ENCODE data around the gene IDI2. TPM values are rescaled to one million over a fixed set of nuclear protein-coding genes. Genes with fewer than 3 reads are reported as not detected.
"Not testable (repeated sequence)": the region's sequence is repeated elsewhere in the genome, so short reads cannot be mapped to it uniquely, and the experiment has no call there.

The IDI2 gene
- total RNA-seq, 1 donor from 2014 or later: not detected

DNA sequence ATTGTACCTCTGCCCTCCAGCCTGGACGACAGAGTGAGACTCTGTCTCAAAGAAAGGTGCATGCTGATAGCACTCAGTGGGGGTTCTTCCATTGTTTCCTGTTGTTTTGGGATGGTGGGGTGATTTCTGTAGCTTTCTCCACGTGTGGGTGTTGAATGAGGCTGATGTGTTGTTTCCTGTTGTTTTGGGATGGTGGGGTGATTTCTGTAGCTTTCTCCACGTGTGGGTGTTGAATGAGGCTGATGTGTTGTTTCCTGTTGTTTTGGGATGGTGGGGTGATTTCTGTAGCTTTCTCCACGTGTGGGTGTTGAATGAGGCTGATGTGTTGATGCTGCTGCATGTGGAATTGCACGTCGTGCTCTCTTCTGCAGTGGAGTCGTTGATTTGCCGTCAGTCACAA, 15.7 kb downstream of the IDI2 start:
- intact Hi-C loops (cut with micrococcal nuclease): not testable (repeated sequence)

DNA sequence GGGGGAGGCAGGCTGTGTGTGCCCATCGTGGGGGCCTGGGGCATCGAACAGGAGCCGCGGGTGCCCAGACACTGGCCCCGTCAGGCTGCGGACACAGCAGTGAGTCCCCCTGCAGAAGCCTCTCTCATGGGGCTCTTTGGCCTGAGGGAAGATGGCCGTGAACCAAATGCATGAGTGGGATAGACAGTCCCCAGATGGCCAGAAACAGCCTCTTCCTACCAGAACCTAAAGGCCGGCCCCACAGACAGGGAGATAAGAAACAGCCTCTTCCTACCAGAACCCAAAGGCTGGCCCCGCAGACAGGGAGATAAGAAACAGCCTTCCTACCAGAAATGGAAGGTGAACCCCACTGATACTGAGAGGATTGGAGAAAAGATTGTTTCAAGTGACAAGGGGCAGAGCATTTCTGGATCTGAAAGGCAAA, 16.6 kb downstream of the IDI2 start:
- intact Hi-C loops (cut with micrococcal nuclease): no loop called here

DNA sequence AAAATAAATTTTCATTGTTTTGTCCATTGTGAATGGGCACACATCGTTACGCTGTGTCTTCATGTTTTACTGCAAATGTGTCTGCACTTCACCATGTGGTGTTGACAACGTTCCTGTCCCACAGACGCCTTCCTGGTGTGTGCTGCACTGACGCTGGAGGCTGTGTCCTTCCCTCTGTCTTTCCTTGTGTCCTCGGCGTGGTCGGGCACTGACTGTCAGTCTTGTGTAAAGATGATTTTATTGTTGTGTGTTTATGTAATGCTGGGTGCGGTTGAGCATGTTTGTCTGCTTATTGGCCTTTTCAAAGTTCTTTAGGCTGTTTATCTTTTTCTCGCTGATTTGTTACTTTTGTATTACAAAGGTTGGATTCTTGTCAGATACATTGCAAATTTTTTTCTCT, 18.1 kb downstream of the IDI2 start:
- intact Hi-C loops (cut with micrococcal nuclease): no loop called here

- intact Hi-C loops (cut with micrococcal nuclease): no loop called here
Observed at GRCh38 chr10:1006573-1006972, 19.1 kb downstream of the IDI2 start.

DNA sequence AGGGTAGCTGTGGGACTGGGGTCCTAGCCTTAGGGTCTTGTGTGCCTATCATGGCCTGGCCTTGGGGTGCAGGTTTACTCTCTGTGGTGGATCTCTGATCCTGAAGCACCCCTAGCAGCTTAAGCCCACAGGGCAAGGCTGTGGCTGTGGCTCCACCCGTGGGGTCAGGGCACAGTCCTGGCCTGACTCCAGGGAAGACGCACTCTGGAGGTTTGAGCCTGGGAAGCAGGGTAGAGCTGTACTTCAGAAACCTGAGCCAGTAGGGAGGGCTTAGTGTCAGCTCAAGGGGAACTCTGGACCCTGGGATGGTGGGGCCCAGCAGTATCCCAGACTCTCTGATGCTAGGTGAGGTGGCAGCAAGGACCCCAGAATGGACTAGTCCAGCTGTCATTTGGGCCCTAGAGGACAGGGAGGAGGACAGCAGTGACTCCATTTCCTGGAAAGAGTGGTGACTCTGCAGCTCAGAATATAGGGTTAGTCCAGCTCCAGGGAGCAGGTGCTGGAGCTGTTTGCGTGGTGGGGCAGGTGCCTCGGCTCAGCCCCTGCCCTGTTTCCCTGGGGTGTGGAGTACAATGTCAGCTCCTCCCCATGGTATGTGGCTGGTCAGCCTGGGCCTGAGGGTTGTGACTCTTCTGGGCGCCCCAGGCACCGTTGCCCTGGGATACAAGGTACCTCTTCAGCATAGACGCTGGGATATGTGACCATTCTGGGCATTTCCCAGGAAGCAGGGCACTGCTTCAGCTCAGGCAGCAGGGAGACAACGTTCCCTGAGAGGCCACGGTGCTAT, 21.6 kb downstream of the IDI2 start:
- intact Hi-C loops (cut with micrococcal nuclease): no loop called here

DNA sequence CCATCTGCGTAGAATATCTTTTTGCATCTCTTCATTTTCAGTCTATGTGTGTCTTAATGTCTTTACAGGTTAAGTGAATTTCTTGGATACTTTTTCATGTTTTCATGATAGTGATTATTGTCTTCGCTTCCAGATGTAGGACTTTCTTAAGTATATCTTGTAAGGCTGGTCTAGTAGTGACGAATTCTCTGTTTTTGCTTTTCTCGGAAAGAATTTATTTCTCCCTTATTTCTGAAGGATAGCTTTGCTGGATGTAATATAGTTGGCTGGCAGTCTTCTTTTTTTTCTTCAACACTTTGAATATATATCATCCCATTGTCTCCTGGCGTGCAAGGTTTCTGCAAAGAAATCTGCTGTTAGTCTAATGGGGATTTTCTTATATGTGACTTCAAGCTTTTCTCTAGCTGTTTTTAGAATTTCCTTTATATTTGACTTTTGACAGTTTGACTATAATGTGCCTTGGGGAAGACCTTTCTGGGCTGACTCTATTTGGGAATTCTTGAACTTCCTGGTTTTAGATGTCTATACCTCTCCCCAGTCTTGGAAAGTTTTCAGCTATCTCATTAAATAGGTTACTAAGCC, 23.1 kb downstream of the IDI2 start:
- intact Hi-C loops (cut with micrococcal nuclease): no loop called here

DNA sequence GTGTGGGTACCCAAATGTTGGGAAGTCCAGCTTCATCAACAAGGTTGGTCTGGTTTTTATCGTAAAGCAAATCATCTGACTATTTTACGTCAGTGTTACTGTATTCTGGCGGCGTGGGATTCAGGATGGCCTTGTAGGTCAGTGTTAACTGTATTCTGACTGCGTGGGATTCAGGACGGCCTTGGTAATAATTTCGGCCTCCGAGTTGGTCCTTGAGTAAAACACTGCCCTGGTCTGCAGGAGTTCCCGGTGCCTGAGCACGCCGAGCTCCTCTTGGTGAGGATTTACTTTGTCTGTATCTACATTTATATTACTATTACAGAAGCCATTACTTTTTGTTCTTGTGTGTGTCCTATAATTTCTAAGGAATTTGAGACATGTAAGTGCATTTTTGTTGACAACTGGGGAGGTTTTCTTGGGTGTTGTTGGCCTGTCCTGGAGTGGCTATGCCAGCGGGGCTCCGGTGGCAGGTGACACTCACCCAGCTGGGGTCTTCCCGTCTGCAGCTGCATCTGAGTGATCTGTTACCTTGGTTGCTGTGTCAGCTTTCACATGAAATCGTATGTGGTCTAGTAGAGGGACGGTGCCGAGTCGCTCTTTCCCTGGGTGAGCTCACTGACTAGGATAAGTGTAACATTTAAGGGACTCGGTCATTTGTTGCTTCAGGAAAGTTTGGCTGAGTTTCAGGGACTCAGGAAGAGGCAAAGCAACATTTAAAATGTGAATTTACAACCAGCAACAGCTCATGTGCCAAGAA, 28.2 kb downstream of the IDI2 start:
- intact Hi-C loops (cut with micrococcal nuclease): no loop called here

GRCh38 chr10:996031-996430, 29.6 kb downstream of the IDI2 start:
- intact Hi-C loops (cut with micrococcal nuclease): no loop called here

GRCh38 chr10:995559-995926, 30.1 kb downstream of the IDI2 start:
- intact Hi-C loops (cut with micrococcal nuclease): no loop called here

GRCh38 chr10:994836-995558, 30.7 kb downstream of the IDI2 start:
- intact Hi-C loops (cut with micrococcal nuclease): no loop called here

GRCh38 chr10:992871-993270, 32.8 kb downstream of the IDI2 start:
- intact Hi-C loops (cut with micrococcal nuclease): no loop called here

GRCh38 chr10:992467-992866, 33.2 kb downstream of the IDI2 start:
- intact Hi-C loops (cut with micrococcal nuclease): no loop called here

GRCh38 chr10:990808-991207, 34.9 kb downstream of the IDI2 start:
- intact Hi-C loops (cut with micrococcal nuclease): no loop called here

DNA sequence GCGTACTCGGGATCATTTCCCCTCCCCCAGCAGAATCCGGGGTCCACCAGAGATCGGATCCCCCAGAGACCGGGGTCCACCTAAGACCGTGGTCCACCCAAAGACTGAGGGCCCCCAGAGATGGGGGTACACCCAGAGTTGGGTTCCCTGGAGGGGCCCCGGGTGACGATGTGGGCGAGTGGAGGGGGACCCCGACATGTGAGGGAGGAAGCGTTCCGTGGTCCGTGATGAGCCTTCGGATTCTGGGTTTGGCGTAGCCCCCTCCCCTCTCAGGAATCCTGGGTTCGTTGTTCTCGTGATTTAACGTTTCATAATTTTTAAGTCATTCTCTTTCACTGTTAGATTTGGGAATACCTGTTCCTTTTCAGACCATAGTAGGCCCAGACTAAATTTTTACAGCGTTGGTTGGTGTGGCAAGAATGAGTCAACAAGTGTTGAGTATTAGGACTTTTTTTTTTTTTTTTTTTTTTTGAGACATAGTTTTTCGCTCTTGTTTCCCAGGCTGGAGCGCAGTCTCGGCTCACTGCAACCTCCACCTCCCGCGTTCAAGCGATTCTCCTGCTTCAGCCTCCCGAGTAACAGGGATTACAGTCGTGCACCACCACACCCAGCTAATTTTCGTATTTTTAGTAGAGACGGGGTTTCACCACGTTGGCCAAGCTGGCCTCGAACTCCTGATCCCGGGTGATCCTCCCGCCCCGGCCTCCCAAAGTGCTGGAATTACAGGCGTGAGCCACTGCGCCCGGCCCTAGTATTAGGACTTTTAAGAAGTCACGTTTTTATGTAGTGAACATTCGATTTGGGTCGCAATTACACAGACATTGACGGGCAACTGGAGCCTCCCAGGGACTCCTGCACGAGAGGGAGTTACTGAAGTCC, 36.8 kb downstream of the IDI2 start:
- intact Hi-C loops (cut with micrococcal nuclease): loop anchor here (1.0 to 2.0 kb wide), 7 partner anchors 54 to 854 kb away; partner anchors contain the start of genes IDI1, LARP4B, WDR37 and ZMYND11

GRCh38 chr10:987870-988666, 37.6 kb downstream of the IDI2 start, which contains the start of gene GTPBP4:
GTPBP4 (plus strand) TSS chr10:988434; CDS start chr10:988480, 46 bp downstream.
- intact Hi-C loops (cut with micrococcal nuclease): loop anchor here (1.0 to 2.0 kb wide), 7 partner anchors 55 to 853 kb away; partner anchors contain the start of genes IDI1, LARP4B, WDR37 and ZMYND11

DNA sequence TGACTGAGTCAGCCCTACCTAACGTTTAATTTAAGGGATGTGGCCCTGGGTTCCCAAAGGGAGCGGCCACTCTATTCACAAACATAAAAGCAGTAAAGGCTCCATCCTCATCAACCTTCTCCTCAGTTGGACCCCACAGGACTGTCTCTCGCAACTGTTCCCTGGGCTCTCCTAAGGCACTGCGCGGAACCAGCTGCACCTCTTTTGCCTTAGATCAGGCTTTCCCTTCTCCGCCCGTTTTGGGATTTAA, 38.1 kb downstream of the IDI2 start:
- intact Hi-C loops (cut with micrococcal nuclease): no loop called here

GRCh38 chr10:986881-987619, 38.6 kb downstream of the IDI2 start:
- intact Hi-C loops (cut with micrococcal nuclease): no loop called here

GRCh38 chr10:986137-986825, 39.4 kb downstream of the IDI2 start:
- intact Hi-C loops (cut with micrococcal nuclease): no loop called here

GRCh38 chr10:985361-985760, 40.3 kb downstream of the IDI2 start:
- intact Hi-C loops (cut with micrococcal nuclease): no loop called here
